Spleen (tissue), 11 donors: Measurements from ENCODE around the gene VEGFC. TPM values are rescaled to one million over a fixed set of nuclear protein-coding genes. Genes with fewer than 3 reads are reported as not detected.

Experiments
- DNase-seq: peaks from one replicate; pipeline ENCODE4 v3.0.0-alpha.2; 2020
- H3K27ac ChIP-seq, 8 donors: fragments of 200-600 bp; sonication (generic) in 7 of 8; 1 replicate in 4 of 8; 2 replicates in 4 of 8; pipeline versions ENCODE4 v1.5.0 to v1.8.0; 2016 to 2021; ENCODE audit warnings: inconsistent platforms in 4 of 8, mild to moderate bottlenecking in 4 of 8, moderate library complexity in 1 of 8
- H3K27me3 ChIP-seq, 7 donors: fragments of 200-600 bp; sonication (generic) in 6 of 7; replicated peaks in 1 of 7; 1 replicate in 4 of 7; 2 replicates in 3 of 7; pipeline versions ENCODE4 v1.5.0 to v1.8.0; 2016 to 2021; ENCODE audit warnings: inconsistent platforms in 3 of 7, mild to moderate bottlenecking in 1 of 7
- H3K36me3 ChIP-seq, 6 donors: fragments of 200-600 bp; sonication (generic) in 5 of 6; 1 replicate in 4 of 6; 2 replicates in 2 of 6; pipeline versions ENCODE4 v1.5.0 to v1.8.0; 2016 to 2021; ENCODE audit warnings: inconsistent platforms in 2 of 6
- H3K4me1 ChIP-seq, 6 donors: fragments of 200-600 bp; sonication (generic) in 5 of 6; 1 replicate in 3 of 6; 2 replicates in 3 of 6; pipeline versions ENCODE4 v1.5.0 to v1.8.0; 2016 to 2021; ENCODE audit warnings: inconsistent platforms in 3 of 6
- H3K4me3 ChIP-seq, 8 donors: fragments of 200-600 bp; sonication (generic) in 7 of 8; 1 replicate in 4 of 8; 2 replicates in 4 of 8; pipeline versions ENCODE4 v1.5.0 to v1.8.0; 2016 to 2021; ENCODE audit warnings: inconsistent platforms in 4 of 8, mild to moderate bottlenecking in 4 of 8, moderate library complexity in 2 of 8
- H3K9me3 ChIP-seq, 8 donors: fragments of 200-600 bp; sonication (generic) in 7 of 8; 1 replicate in 4 of 8; 2 replicates in 4 of 8; pipeline versions ENCODE4 v1.5.0 to v1.8.0; 2016 to 2021; ENCODE audit warnings: inconsistent platforms in 4 of 8
- POLR2A ChIP-seq, 3 donors: fragments of 450-650 bp; IDR thresholded peaks; one replicate each; pipeline ENCODE4 v1.5.1; 2017; ENCODE audit warnings: antibody characterized with exemption in 3 of 3, mild to moderate bottlenecking in 1 of 3
- POLR2AphosphoS5 ChIP-seq, 3 donors: sonication (generic); formaldehyde crosslinking; IDR thresholded peaks; one replicate each; pipeline ENCODE4 v1.5.1; 2017; ENCODE audit warnings: antibody characterized with exemption in 3 of 3
- WGBS, 5 donors: extraction: QIAGEN DNeasy Blood & Tissue Kit in 3 of 5; methylation state at CpG; one replicate each; pipeline versions ENCODE4 v1.1.5 to v1.1.7; 2013 to 2018; 5-methylcytosine and 5-hydroxymethylcytosine counted together
- intact Hi-C: fragments of 100-400 bp; cut with DNase I; formaldehyde crosslinking; loops from one replicate; pipeline ENCODE4 v1.15.0; 2023; ENCODE audit warnings: low total_unique reads
- polyA plus RNA-seq, 3 donors: library from polyadenylated mRNA; stranded (reverse); fragments of 200-250 nt; gene quantifications; one replicate each; pipeline ENCODE4 v1.2.1, GENCODE V29; 2013
- total RNA-seq, 7 donors: library from RNA; depleted of rRNA in 3 of 7; stranded (reverse); fragments of >200 nt in 3 of 7; fragmentation: NEBNext Ultra II Directional in 4 of 7; extraction: Animal tissue kit (Norgen Biotek cat#: 25700) in 4 of 7; gene quantifications; one replicate each; pipeline versions ENCODE4 v1.1.0 to v1.2.1, GENCODE V29; 2016 to 2021
- TF ChIP-seq, protein P1 (sequence below), 11 experiments: fragments of 200-600 bp in 7 of 11; fragments of 450-650 bp in 4 of 11; sonication (generic) in 4 of 11; IDR thresholded peaks in 8 of 11; conservative IDR thresholded peaks in 3 of 11; 1 replicate in 7 of 11; 2 replicates in 4 of 11; pipeline versions ENCODE4 v1.4.0 to v1.8.0; 2016 to 2021; ENCODE audit warnings: antibody characterized with exemption in 11 of 11, inconsistent platforms in 4 of 11, mild to moderate bottlenecking in 1 of 11
- donor health status: healthy with polysubstance abuse.
- donor health status: DM: no; HTN: no; CAD: no; lungs with moderate emphysema.
- donor health status: DM: no; HTN: no; CAD: no.
- donor health status: Bipolar disorder and iron deficiency.
- donor health status: healthy.
- donor health status: DM: no; HTN: no; CAD: no.
- donor health status: DM: yes; HTN: yes; CAD: no.

The VEGFC gene
- total and polyA plus RNA-seq, 10 donors = 3.3 to 11.6 (median 4.6) TPM

- WGBS, 5 donors = 87 to 98% (median 92%) methylated on average over 1 of the region's 1 CpG
- no peaks in the 10 kb centered on the region for H3K4me1 ChIP-seq
- H3K27me3 ChIP-seq = no peaks in the 10 kb centered on the region
- no peak for TF ChIP-seq POLR2AphosphoS5 (IDR thresholded peaks at IDR 0.05)
- TF ChIP-seq POLR2A (IDR thresholded peaks at IDR 0.05) = no peak
- TF ChIP-seq, protein P1, sequence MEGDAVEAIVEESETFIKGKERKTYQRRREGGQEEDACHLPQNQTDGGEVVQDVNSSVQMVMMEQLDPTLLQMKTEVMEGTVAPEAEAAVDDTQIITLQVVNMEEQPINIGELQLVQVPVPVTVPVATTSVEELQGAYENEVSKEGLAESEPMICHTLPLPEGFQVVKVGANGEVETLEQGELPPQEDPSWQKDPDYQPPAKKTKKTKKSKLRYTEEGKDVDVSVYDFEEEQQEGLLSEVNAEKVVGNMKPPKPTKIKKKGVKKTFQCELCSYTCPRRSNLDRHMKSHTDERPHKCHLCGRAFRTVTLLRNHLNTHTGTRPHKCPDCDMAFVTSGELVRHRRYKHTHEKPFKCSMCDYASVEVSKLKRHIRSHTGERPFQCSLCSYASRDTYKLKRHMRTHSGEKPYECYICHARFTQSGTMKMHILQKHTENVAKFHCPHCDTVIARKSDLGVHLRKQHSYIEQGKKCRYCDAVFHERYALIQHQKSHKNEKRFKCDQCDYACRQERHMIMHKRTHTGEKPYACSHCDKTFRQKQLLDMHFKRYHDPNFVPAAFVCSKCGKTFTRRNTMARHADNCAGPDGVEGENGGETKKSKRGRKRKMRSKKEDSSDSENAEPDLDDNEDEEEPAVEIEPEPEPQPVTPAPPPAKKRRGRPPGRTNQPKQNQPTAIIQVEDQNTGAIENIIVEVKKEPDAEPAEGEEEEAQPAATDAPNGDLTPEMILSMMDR (IDR thresholded peaks at IDR 0.05 in 8 of 11, conservative IDR thresholded peaks at IDR 0.05 in 3 of 11) = no peak
- DNase-seq = no peak
- H3K27ac ChIP-seq = no peak overlapping the region
- H3K9me3 ChIP-seq = no peaks in the 10 kb centered on the region
- intact Hi-C loops = no loop called here
- no peaks in the 10 kb centered on the region for H3K36me3 ChIP-seq
- no peak overlapping the region for H3K4me3 ChIP-seq
Measured at GRCh38 chr4:176818531-176818930, 25.8 kb upstream of the VEGFC start.

GRCh38 chr4:176817204-176817603 is 24.5 kb upstream of the VEGFC start:
- H3K27me3 ChIP-seq = no peaks in the 10 kb centered on the region
- no peaks in the 10 kb centered on the region for H3K4me1 ChIP-seq
- no peak overlapping the region for H3K4me3 ChIP-seq
- DNase-seq = no peak
- TF ChIP-seq POLR2A (IDR thresholded peaks at IDR 0.05) (no peak), POLR2AphosphoS5 (IDR thresholded peaks at IDR 0.05) (no peak)
- TF ChIP-seq, protein P1 (IDR thresholded peaks at IDR 0.05 in 8 of 11, conservative IDR thresholded peaks at IDR 0.05 in 3 of 11) = no peak
- whole genome bisulfite sequencing, 5 donors = 77 to 88% (median 81%) methylated on average over 2 of the region's 2 CpGs
- intact Hi-C loops = no loop called here
- H3K27ac ChIP-seq = no peak overlapping the region
- no peaks in the 10 kb centered on the region for H3K36me3 ChIP-seq
- no peaks in the 10 kb centered on the region for H3K9me3 ChIP-seq

DNA sequence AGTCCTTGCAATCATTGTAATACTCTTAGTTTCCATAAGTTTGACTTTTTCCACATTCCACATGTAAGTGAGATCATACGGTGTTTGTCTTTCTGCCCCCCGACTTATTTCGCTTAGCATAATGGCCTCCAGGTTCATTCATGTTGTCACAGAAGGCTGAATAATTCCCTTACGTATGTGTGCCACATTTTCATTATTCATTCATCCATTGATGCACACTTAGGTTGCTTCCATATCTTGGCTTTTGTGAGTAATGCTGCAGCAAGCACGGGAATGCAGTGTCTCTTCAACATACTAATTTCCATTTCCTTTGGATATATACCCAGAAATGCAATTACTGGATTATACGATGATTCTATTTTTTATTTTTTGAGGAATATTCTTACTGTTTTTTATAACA is 22.0 kb upstream of the VEGFC start:
- no peak overlapping the region for H3K4me3 ChIP-seq
- no peak for DNase-seq
- WGBS, 5 donors = 86 to 92% (median 89%) methylated on average over 6 of the region's 6 CpGs
- H3K27ac ChIP-seq = no peak overlapping the region
- no peaks in the 10 kb centered on the region for H3K9me3 ChIP-seq
- TF ChIP-seq, protein P1 (IDR thresholded peaks at IDR 0.05 in 8 of 11, conservative IDR thresholded peaks at IDR 0.05 in 3 of 11) = no peak
- TF ChIP-seq POLR2A (IDR thresholded peaks at IDR 0.05) (no peak), POLR2AphosphoS5 (IDR thresholded peaks at IDR 0.05) (no peak)
- no peaks in the 10 kb centered on the region for H3K27me3 ChIP-seq
- H3K4me1 ChIP-seq = no peaks in the 10 kb centered on the region
- no peaks in the 10 kb centered on the region for H3K36me3 ChIP-seq
- intact Hi-C loops = no loop called here

DNA sequence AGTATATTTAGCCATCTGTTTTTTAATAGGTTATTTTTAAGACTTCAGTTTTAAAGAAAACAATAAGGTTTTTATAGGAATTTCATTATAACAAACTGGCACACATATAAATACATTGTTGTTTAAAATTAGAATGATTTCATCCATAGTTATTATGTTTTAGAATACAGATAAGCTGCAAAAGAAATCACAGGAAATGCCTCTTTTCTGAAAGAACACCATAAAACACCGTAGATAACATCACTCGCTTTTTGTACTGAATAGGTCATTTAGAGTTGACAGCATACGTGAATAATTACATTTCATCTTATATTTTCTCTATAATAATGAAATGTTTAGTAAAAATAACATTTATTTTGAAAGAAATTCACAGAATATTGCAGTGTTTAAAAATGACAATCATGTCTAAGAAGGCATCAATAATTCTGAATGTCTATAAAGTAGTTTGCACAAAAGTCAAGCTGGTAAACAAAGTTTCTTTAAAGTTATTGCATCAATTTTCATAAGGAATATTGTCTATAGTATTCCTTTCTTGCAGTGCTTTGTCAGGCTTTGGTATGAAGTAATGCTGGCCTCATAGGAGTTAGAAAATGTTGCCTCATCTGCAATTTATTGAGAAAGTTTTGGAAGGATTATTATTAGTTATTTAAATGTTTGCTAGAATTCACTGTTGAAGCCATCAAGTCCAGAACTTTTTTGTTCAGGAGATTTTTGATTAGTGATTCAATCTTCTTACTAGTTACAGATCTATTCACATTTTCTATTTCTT is 17.9 kb upstream of the VEGFC start:
- H3K27me3 ChIP-seq = no peaks in the 10 kb centered on the region
- H3K4me3 ChIP-seq = no peak overlapping the region
- 57 to 67% (median 58%) methylated on average over 3 of the region's 3 CpGs for WGBS, 5 donors
- no peak overlapping the region for H3K27ac ChIP-seq
- intact Hi-C loops = no loop called here
- H3K4me1 ChIP-seq = no peaks in the 10 kb centered on the region
- no peak for DNase-seq
- no peak for TF ChIP-seq POLR2A (IDR thresholded peaks at IDR 0.05)
- TF ChIP-seq POLR2AphosphoS5 (IDR thresholded peaks at IDR 0.05) = no peak
- TF ChIP-seq, protein P1 (IDR thresholded peaks at IDR 0.05 in 8 of 11, conservative IDR thresholded peaks at IDR 0.05 in 3 of 11) = no peak
- peaks cover 0 to 13% (median 9%) of the 10 kb centered on the region in 8 donors for H3K9me3 ChIP-seq
- H3K36me3 ChIP-seq = no peaks in the 10 kb centered on the region
